GM08714 (cell line): Measurements from ENCODE around the gene C1orf53.
"Not testable (repeated sequence)": the region's sequence is repeated elsewhere in the genome, so short reads cannot be mapped to it uniquely, and the experiment has no call there.

ENCODE experiments used
- H3K4me3 ChIP-seq: fragments of 200-500 bp; sonication (Bioruptor generic); 2 replicates; pipeline ENCODE4 v1.5.1; 2014; ENCODE audit warnings: mild to moderate bottlenecking, low read length, inconsistent platforms
- ZNF274 ChIP-seq: IDR thresholded peaks from 2 replicates; pipeline ENCODE4 v1.6.1; 2012; ENCODE audit warnings: mild to moderate bottlenecking, low read depth, low read length

The C1orf53 gene

DNA sequence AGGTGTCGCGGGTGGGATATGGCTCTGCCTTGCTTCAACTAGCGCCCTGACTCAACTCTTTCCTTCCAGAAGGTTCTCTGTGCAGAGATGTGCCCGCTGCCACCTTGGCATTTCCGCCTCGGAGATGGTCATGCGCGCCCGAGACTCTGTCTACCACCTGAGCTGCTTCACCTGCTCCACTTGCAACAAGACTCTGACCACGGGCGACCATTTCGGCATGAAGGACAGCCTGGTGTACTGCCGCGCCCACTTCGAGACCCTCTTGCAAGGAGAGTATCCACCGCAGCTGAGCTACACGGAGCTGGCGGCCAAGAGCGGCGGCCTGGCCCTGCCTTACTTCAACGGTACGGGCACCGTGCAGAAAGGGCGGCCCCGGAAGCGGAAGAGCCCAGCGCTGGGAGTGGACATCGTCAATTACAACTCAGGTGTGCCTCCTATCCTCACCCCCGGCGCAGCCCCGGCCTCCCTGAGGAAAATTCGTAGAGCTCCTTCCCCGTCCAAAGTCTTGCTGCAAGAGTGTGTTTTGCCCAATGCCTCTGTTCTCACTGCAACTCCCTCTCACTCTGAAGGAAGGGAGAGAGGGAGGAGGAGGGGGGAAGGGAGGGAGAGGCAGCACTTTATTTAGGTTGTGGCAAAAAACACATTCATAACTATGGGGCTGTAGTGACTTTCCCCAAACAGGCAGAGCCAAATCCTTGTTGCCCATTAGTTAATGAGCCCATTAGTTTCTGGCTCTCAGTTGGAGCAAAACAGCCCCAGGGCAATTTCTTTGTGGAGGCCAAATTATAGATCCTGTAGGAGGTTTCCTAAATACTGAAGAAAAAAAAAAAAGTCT is 19.0 kb downstream of the C1orf53 start:
- H3K4me3 ChIP-seq = no peak overlapping the region
- no peak for TF ChIP-seq ZNF274

DNA sequence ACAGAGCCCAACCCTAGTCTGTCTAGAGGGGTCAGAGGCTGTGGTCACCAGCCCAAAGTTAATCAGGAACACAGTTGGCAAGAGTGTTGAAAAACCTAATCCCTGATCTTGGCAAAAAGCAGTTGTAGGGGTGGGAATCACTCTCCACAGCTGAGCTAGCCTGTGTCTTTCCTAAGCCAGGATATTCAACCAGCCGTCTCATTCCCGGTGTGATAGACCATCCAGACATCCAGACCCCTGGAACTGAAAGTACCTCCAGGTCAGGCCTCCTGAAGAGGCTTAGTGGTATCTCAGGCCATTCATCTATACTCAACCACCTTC is 19.6 kb downstream of the C1orf53 start:
- TF ChIP-seq ZNF274 = no peak
- no peak overlapping the region for H3K4me3 ChIP-seq

DNA sequence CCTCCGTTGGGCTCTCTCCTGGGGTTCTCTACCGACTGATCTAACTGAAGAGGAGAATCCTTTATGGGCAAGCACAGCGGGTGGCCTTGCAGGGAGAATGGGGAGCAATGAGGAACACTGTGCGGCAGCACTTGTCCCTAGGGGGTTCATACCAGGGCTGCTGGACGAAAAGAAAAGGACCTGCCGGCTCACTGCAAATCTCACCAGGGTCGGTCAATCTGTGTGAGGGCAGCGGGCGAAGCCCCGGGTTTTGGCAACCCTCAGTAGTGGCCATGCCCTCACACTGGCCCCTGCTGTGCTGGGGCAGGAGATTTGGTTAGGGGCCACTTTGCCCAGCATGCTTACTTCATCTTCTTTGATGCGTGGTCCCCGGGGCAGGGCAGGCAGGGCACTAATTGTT is 20.6 kb downstream of the C1orf53 start:
- no peak overlapping the region for H3K4me3 ChIP-seq
- TF ChIP-seq ZNF274 = no peak

DNA sequence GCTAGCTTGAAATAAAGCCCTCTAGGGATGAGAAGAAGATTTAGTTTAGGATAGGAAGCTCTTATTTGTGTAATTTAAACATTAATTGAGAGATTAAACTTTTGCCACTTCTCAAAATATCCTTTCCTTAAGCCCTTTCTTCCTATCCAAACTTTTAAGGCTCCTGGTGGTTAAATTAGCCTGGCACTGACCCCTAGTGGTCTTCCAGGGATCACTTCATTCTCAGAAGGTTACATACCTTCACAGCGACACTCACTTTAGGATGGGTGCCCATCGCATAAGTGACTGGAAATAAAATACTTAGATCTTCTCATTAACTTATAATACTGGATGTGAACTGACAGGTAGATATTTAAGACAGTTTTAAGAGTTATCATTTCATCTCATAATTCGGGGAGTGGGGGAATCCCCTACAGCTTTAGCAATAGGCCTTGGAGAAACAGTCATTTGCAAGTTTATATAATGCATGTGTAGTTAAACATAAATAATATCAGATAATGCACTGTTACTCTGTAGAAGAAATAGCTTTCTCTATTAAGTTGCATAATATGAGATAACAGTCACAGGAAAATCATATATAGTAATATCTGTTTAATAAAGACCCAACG is 22.2 kb downstream of the C1orf53 start:
- no peak for TF ChIP-seq ZNF274
- H3K4me3 ChIP-seq = no peak overlapping the region

DNA sequence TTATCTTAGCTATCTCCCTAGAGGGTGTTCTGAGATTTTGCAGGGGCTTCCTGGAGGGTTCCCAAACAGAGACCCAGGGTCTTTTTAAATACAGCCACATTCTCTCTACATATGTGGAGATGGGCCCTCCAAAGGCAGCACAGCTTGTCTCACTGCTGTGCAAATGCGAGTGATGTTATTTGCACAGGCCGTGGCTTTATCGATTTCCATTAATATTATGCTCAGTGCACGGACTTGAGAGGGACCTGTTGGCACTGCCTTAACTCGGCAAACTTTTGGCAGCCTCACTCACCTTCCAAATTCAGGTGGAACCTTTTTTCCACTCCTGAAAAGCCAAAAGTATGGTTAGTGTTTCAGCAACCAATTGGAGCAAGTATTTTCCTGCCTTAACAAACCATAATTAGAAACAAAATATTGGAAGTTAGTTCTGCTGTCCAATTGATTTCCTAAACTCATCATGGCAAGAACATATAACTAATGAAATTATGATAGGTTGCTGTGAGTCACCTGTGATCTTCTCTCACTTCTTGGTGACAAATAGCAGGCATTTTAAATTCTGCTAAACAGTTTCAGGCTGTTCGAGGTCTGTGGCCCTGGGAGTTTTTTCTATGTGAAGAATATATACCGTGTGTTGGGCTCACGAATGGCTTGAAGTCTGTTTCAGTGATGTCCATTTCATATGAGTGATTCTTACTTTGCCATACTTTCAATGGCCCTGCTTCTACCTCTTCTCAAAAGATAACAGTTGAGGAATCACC is 25.7 kb downstream of the C1orf53 start:
- no peak for TF ChIP-seq ZNF274
- no peak overlapping the region for H3K4me3 ChIP-seq

- no peak overlapping the region; the same call in 1 of the 2 replicates for H3K4me3 ChIP-seq
- no peak for TF ChIP-seq ZNF274
These were observed 26.5 kb downstream of the C1orf53 start for GRCh38 chr1:197928849-197929336.

DNA sequence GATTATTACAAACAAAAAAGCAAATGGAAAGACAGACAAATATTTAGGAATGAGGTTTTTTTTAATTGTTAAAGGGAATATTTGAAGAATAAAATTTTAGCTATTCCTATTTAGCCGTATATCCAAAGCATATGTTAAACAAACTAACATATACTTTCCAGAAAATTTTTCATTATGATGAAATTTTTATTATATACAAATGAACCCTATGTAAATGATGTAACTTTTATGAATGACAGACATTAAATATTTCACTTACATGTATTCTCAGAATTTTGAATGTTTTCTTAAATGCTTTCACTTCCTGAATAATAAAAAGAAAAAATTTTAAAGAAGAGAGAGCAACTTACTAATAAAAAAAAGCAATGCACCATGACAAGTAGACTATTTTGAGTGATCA is 30.6 kb downstream of the C1orf53 start:
- H3K4me3 ChIP-seq = no peak overlapping the region
- TF ChIP-seq ZNF274 = no peak

GRCh38 chr1:197933647-197934046 is 31.2 kb downstream of the C1orf53 start:
- no peak for TF ChIP-seq ZNF274
- no peak overlapping the region for H3K4me3 ChIP-seq

DNA sequence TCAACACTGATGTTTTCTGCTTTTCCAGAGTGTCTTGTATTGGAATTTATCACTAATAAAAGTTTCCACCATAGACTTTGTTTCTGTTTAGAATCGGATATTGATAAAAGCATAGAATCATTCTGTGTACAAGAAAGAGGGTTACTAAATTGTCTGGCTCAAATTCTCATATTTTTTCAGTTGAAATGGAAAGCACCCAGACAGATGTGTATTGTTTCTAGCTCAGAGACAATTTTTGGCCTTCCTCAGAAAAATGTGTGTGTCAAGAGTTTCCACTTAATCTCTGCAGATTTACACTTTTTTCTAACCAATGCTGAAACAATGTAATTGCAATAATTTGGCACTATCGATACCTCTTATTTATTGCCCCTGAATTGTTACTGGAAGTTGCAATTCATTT is 35.0 kb downstream of the C1orf53 start:
- no peak overlapping the region for H3K4me3 ChIP-seq
- TF ChIP-seq ZNF274 = no peak

DNA sequence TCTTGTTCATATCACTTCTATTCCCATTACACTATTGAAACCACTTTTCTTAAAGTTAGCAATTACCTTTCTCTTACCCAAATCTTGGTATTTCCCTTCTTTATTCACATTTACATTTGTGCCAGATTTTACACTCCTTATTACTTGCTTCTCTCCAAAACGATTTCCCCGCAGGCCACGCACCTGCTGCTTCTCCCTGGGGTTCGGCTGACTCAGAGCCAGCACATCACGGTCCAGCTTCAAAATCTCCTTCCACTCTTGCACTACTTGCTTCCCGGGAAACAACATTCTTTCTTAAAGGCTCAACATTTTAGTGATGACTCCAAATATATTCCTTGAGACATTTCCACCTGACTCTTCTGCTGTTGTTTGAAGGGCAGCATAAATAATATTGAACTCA is 35.5 kb downstream of the C1orf53 start:
- TF ChIP-seq ZNF274 = no peak
- no peak overlapping the region for H3K4me3 ChIP-seq

DNA sequence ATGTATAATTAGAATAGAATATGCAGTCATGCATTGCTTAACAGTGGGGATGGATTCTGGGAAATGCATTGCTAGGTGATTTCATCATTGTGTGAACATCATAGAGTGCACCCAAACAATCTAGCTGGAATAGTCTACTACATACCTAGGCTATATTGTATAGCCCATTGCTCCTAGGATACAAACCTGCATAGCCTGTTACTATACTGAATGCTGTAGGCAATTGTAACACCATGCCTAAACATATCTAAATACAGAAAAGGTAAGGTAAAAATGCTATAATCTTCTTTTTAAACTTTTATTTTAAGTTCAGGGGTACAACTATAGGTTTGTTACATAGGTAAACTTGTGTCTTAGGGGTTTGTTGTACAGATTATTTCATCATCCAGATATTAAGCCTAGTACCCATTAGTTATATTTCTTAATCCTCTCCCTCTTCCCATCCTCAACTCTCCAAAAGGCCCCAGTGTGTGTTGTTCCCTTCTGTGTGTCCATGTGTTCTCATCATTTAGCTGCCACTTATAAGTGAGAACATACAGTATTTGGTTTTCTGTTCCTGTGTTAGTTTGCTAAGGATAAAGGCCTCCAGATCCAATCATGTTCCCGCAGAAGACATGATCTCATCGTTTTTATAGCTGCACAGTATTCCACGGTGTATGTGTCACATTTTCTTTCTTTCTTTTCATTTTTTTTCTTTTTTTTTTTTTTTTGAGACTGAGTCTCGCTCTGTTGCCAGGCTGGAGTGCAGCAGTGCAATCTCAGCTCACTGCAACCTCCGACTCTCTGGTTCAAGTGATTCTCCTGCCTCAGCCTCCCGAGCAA is 36.9 kb downstream of the C1orf53 start:
- H3K4me3 ChIP-seq = not testable (repeated sequence)

- no peak overlapping the region for H3K4me3 ChIP-seq
- TF ChIP-seq ZNF274 = no peak
These were observed 39.6 kb downstream of the C1orf53 start for GRCh38 chr1:197942042-197942441.

- no peak overlapping the region for H3K4me3 ChIP-seq
- TF ChIP-seq ZNF274 = no peak
These were observed 42.1 kb downstream of the C1orf53 start for GRCh38 chr1:197944485-197944884.
